ENCODE results near the gene CDADC1. TPM values are rescaled to one million over a fixed set of nuclear protein-coding genes. Genes with fewer than 3 reads are reported as not detected.
A peak's percentile ranks its signal among the peaks of the same experiment; 100 is the strongest.

The CDADC1 gene
- polyA plus RNA-seq, 3 donors, result 3.5 to 6.4 (median 5.2) TPM

- no peak for DNase-seq
- Histone ChIP-seq H3K79me2 (ENCODE audit: insufficient read depth, low read length) (no peaks in the 10 kb centered on the region), H3K27ac (ENCODE audit: low read depth in 1 of 2, low read length in 2 of 2) (no peak overlapping the region), H3K27me3 (ENCODE audit: control insufficient read depth in 2 of 2, insufficient read depth in 2 of 2, low read length in 2 of 2) (no peaks in the 10 kb centered on the region), H3K9me3 (replicated peaks in 1 of 2; ENCODE audit: control insufficient read depth in 1 of 2, insufficient read depth in 1 of 2, low read length in 2 of 2) (peaks cover 0 to 3% of the 10 kb centered on the region in 2 donors), H3K4me1 (ENCODE audit: control insufficient read depth in 1 of 2, insufficient read depth in 2 of 2, low read length in 2 of 2) (peaks cover 27 to 29% of the 10 kb centered on the region in 2 donors), H3K9ac (ENCODE audit: insufficient read depth, low read length, poor library complexity, severe bottlenecking) (no peak overlapping the region), H3K4me3 (replicated peaks in 1 of 3; ENCODE audit: low read depth in 2 of 3, low read length in 3 of 3) (no peak overlapping the region), H3K4me2 (replicated peaks; ENCODE audit: extremely low read depth, low read length, poor library complexity, severe bottlenecking) (no peak overlapping the region), H3K36me3 (replicated peaks in 1 of 2; ENCODE audit: control insufficient read depth in 1 of 2, insufficient read depth in 2 of 2, low read length in 2 of 2) (peaks cover 21 to 36% of the 10 kb centered on the region in 2 donors), H2AFZ (ENCODE audit: insufficient read depth, low read depth, low read length, poor library complexity, severe bottlenecking) (no peak overlapping the region), H4K20me1 (ENCODE audit: insufficient read depth, low read length) (no peaks in the 10 kb centered on the region)
- 83% methylated on average over 3 of the region's 5 CpGs for WGBS (ENCODE audit: insufficient coverage)
- intact Hi-C loops (cut with micrococcal nuclease), result no loop called here
- peaks cover 29% of the 10 kb centered on the region for H3K4me1 Mint-ChIP-seq
- peaks cover 27 to 35% of the 10 kb centered on the region in 2 donors for H3K36me3 Mint-ChIP-seq
- peaks cover 0 to 2% (median 0%) of the 10 kb centered on the region in 3 donors for H3K27me3 Mint-ChIP-seq (ENCODE audit: low read depth in 3 of 3)
- H3K27ac Mint-ChIP-seq, result no peak overlapping the region
- no peak for TF ChIP-seq CTCF (IDR thresholded peaks at IDR 0.05)
- peaks cover 0 to 6% (median 0%) of the 10 kb centered on the region in 7 donors for H3K9me3 Mint-ChIP-seq
- H3K4me3 Mint-ChIP-seq, result no peak overlapping the region
Measured at GRCh38 chr13:49210669-49211068, 37.1 kb upstream of the CDADC1 start.

- peaks cover 5 to 8% (median 6%) of the 10 kb centered on the region in 3 donors for H3K27me3 Mint-ChIP-seq (ENCODE audit: low read depth in 3 of 3)
- peaks cover 41 to 43% of the 10 kb centered on the region in 2 donors for H3K4me1 ChIP-seq (ENCODE audit: control insufficient read depth in 1 of 2, insufficient read depth in 2 of 2, low read length in 2 of 2)
- H3K4me3 ChIP-seq (replicated peaks in 1 of 3; ENCODE audit: low read depth in 2 of 3, low read length in 3 of 3), result no peak overlapping the region
- no peak overlapping the region for H3K27ac ChIP-seq (ENCODE audit: low read depth in 1 of 2, low read length in 2 of 2)
- no peak for TF ChIP-seq CTCF (IDR thresholded peaks at IDR 0.05)
- H3K79me2 ChIP-seq (ENCODE audit: insufficient read depth, low read length), result no peaks in the 10 kb centered on the region
- H4K20me1 ChIP-seq (ENCODE audit: insufficient read depth, low read length), result no peaks in the 10 kb centered on the region
- H2AFZ ChIP-seq (ENCODE audit: insufficient read depth, low read depth, low read length, poor library complexity, severe bottlenecking), result no peak overlapping the region
- H3K9ac ChIP-seq (ENCODE audit: insufficient read depth, low read length, poor library complexity, severe bottlenecking), result no peak overlapping the region
- H3K27ac Mint-ChIP-seq, result peak overlapping the region in 3 of 7 donors; percentile 2 to 25 (median 5)
- DNase-seq, result no peak
- no peak overlapping the region for H3K4me3 Mint-ChIP-seq
- H3K4me1 Mint-ChIP-seq, result peaks cover 39% of the 10 kb centered on the region
- H3K9me3 Mint-ChIP-seq, result peaks cover 0 to 10% (median 3%) of the 10 kb centered on the region in 7 donors
- H3K4me2 ChIP-seq (replicated peaks; ENCODE audit: extremely low read depth, low read length, poor library complexity, severe bottlenecking), result no peak overlapping the region
- peaks cover 0 to 7% of the 10 kb centered on the region in 2 donors for H3K27me3 ChIP-seq (ENCODE audit: control insufficient read depth in 2 of 2, insufficient read depth in 2 of 2, low read length in 2 of 2)
- H3K36me3 Mint-ChIP-seq, result peaks cover 15 to 17% of the 10 kb centered on the region in 2 donors
- no CpG with 5 or more reads among the region's 1 CpG for WGBS (ENCODE audit: insufficient coverage)
- H3K9me3 ChIP-seq (replicated peaks in 1 of 2; ENCODE audit: control insufficient read depth in 1 of 2, insufficient read depth in 1 of 2, low read length in 2 of 2), result peaks cover 0 to 3% of the 10 kb centered on the region in 2 donors
- H3K36me3 ChIP-seq (replicated peaks in 1 of 2; ENCODE audit: control insufficient read depth in 1 of 2, insufficient read depth in 2 of 2, low read length in 2 of 2), result peaks cover 0 to 7% of the 10 kb centered on the region in 2 donors
- intact Hi-C loops (cut with micrococcal nuclease), result no loop called here
Measured at GRCh38 chr13:49213539-49213938, 34.2 kb upstream of the CDADC1 start.
